ENCODE data around the gene MYO3B.
A peak's percentile ranks its signal among the peaks of the same experiment; 100 is the strongest.

The MYO3B gene

GRCh38 chr2:170639635-170640034 lies 461.7 kb downstream of the MYO3B start:
- Histone ChIP-seq H3K79me2 (ENCODE audit: control insufficient read depth, insufficient read depth, low read length) (no peaks in the 10 kb centered on the region), H3K56ac (ENCODE audit: low read length) (no peak overlapping the region), H3K4me3 (ENCODE audit: low read length) (no peak overlapping the region), H3K27ac (ENCODE audit: low read depth, low read length) (no peak overlapping the region), H3K4me2 (ENCODE audit: low read length) (no peak overlapping the region), H3K27me3 (ENCODE audit: insufficient read depth, low read length, poor library complexity) (no peaks in the 10 kb centered on the region), H3K4me1 (ENCODE audit: control insufficient read depth, low read depth, low read length) (peaks cover 6% of the 10 kb centered on the region), H3K79me1 (ENCODE audit: low read length) (no peaks in the 10 kb centered on the region), H2BK120ac (ENCODE audit: low read depth, low read length) (no peak overlapping the region), H2BK15ac (replicated peaks; ENCODE audit: low read depth) (no peak overlapping the region), H3K36me3 (ENCODE audit: control insufficient read depth, insufficient read depth, low read length) (no peaks in the 10 kb centered on the region), H3K4ac (ENCODE audit: low read depth, low read length) (no peak overlapping the region), H4K5ac (ENCODE audit: low read length) (no peak overlapping the region), H2BK5ac (ENCODE audit: low read length) (no peak overlapping the region), H4K8ac (ENCODE audit: low read depth, low read length) (no peak overlapping the region), H2AK5ac (ENCODE audit: low read length) (no peak overlapping the region), H3K18ac (ENCODE audit: low read length) (no peak overlapping the region), H3K9ac (ENCODE audit: low read length) (no peak overlapping the region), H3K23ac (ENCODE audit: low read length) (no peak overlapping the region)
- no peak for DNase-seq
- WGBS (ENCODE audit: extremely low coverage, insufficient coverage, low lambda C conversion rate), result no CpG with 5 or more reads among the region's 3 CpGs

GRCh38 chr2:170641961-170642360 lies 464.0 kb downstream of the MYO3B start:
- no CpG with 5 or more reads among the region's 4 CpGs for WGBS (ENCODE audit: extremely low coverage, insufficient coverage, low lambda C conversion rate)

GRCh38 chr2:170643346-170643745 lies 465.4 kb downstream of the MYO3B start:
- no peak for DNase-seq
- no peak overlapping the region for H3K18ac ChIP-seq (ENCODE audit: low read length)
- WGBS (ENCODE audit: extremely low coverage, insufficient coverage, low lambda C conversion rate), result no CpG with 5 or more reads among the region's 2 CpGs

More at GRCh38 chr2:170641961-170642360, 464.0 kb downstream of the MYO3B start:
- Histone ChIP-seq H3K4ac (ENCODE audit: low read depth, low read length) (no peak overlapping the region), H2BK5ac (ENCODE audit: low read length) (no peak overlapping the region), H2AK5ac (ENCODE audit: low read length) (no peak overlapping the region), H3K27me3 (ENCODE audit: insufficient read depth, low read length, poor library complexity) (no peaks in the 10 kb centered on the region), H3K36me3 (ENCODE audit: control insufficient read depth, insufficient read depth, low read length) (no peaks in the 10 kb centered on the region), H4K8ac (ENCODE audit: low read depth, low read length) (no peak overlapping the region), H4K5ac (ENCODE audit: low read length) (no peak overlapping the region), H2BK15ac (replicated peaks; ENCODE audit: low read depth) (no peak overlapping the region), H3K9ac (ENCODE audit: low read length) (no peak overlapping the region), H3K79me2 (ENCODE audit: control insufficient read depth, insufficient read depth, low read length) (no peaks in the 10 kb centered on the region), H3K4me1 (ENCODE audit: control insufficient read depth, low read depth, low read length) (peaks cover 6% of the 10 kb centered on the region), H3K18ac (ENCODE audit: low read length) (no peak overlapping the region), H3K4me3 (ENCODE audit: low read length) (no peak overlapping the region), H3K56ac (ENCODE audit: low read length) (no peak overlapping the region), H3K79me1 (ENCODE audit: low read length) (no peaks in the 10 kb centered on the region), H3K4me2 (ENCODE audit: low read length) (no peak overlapping the region), H3K23ac (ENCODE audit: low read length) (no peak overlapping the region), H2BK120ac (ENCODE audit: low read depth, low read length) (no peak overlapping the region), H3K27ac (ENCODE audit: low read depth, low read length) (no peak overlapping the region)
- DNase-seq, result no peak

GRCh38 chr2:170647741-170648436 lies 469.9 kb downstream of the MYO3B start:
- Histone ChIP-seq H3K9ac (ENCODE audit: low read length) (no peak overlapping the region), H3K56ac (ENCODE audit: low read length) (no peak overlapping the region), H3K4me3 (ENCODE audit: low read length) (no peak overlapping the region), H2BK15ac (replicated peaks; ENCODE audit: low read depth) (no peak overlapping the region), H3K18ac (ENCODE audit: low read length) (no peak overlapping the region), H4K5ac (ENCODE audit: low read length) (no peak overlapping the region), H2BK120ac (ENCODE audit: low read depth, low read length) (no peak overlapping the region), H2AK5ac (ENCODE audit: low read length) (no peak overlapping the region), H3K23ac (ENCODE audit: low read length) (no peak overlapping the region), H3K4ac (ENCODE audit: low read depth, low read length) (no peak overlapping the region), H4K8ac (ENCODE audit: low read depth, low read length) (no peak overlapping the region), H3K4me1 (ENCODE audit: control insufficient read depth, low read depth, low read length) (peaks cover 5% of the 10 kb centered on the region), H3K4me2 (ENCODE audit: low read length) (no peak overlapping the region), H2BK5ac (ENCODE audit: low read length) (no peak overlapping the region), H3K79me1 (ENCODE audit: low read length) (no peaks in the 10 kb centered on the region), H3K79me2 (ENCODE audit: control insufficient read depth, insufficient read depth, low read length) (no peaks in the 10 kb centered on the region), H3K27me3 (ENCODE audit: insufficient read depth, low read length, poor library complexity) (no peaks in the 10 kb centered on the region), H3K36me3 (ENCODE audit: control insufficient read depth, insufficient read depth, low read length) (no peaks in the 10 kb centered on the region), H3K27ac (ENCODE audit: low read depth, low read length) (no peak overlapping the region)
- no CpG with 5 or more reads among the region's 8 CpGs for WGBS (ENCODE audit: extremely low coverage, insufficient coverage, low lambda C conversion rate)
- no peak for DNase-seq

More at GRCh38 chr2:170643346-170643745, 465.4 kb downstream of the MYO3B start:
- Histone ChIP-seq H3K4me3 (ENCODE audit: low read length) (no peak overlapping the region), H3K23ac (ENCODE audit: low read length) (no peak overlapping the region), H3K36me3 (ENCODE audit: control insufficient read depth, insufficient read depth, low read length) (no peaks in the 10 kb centered on the region), H3K79me2 (ENCODE audit: control insufficient read depth, insufficient read depth, low read length) (no peaks in the 10 kb centered on the region), H4K5ac (ENCODE audit: low read length) (no peak overlapping the region), H3K4me1 (ENCODE audit: control insufficient read depth, low read depth, low read length) (peaks cover 5% of the 10 kb centered on the region), H2AK5ac (ENCODE audit: low read length) (no peak overlapping the region), H3K9ac (ENCODE audit: low read length) (no peak overlapping the region), H3K56ac (ENCODE audit: low read length) (no peak overlapping the region), H3K79me1 (ENCODE audit: low read length) (no peaks in the 10 kb centered on the region), H4K8ac (ENCODE audit: low read depth, low read length) (no peak overlapping the region), H2BK120ac (ENCODE audit: low read depth, low read length) (no peak overlapping the region), H2BK15ac (replicated peaks; ENCODE audit: low read depth) (no peak overlapping the region), H3K27ac (ENCODE audit: low read depth, low read length) (no peak overlapping the region), H3K4ac (ENCODE audit: low read depth, low read length) (no peak overlapping the region), H3K4me2 (ENCODE audit: low read length) (no peak overlapping the region), H2BK5ac (ENCODE audit: low read length) (no peak overlapping the region), H3K27me3 (ENCODE audit: insufficient read depth, low read length, poor library complexity) (no peaks in the 10 kb centered on the region)

- Histone ChIP-seq H3K4me1 (ENCODE audit: control insufficient read depth, low read depth, low read length) (peaks cover 5% of the 10 kb centered on the region), H3K23ac (ENCODE audit: low read length) (no peak overlapping the region), H3K27me3 (ENCODE audit: insufficient read depth, low read length, poor library complexity) (no peaks in the 10 kb centered on the region), H3K4me2 (ENCODE audit: low read length) (no peak overlapping the region), H3K27ac (ENCODE audit: low read depth, low read length) (no peak overlapping the region), H3K9ac (ENCODE audit: low read length) (no peak overlapping the region), H3K56ac (ENCODE audit: low read length) (peak overlapping the region; percentile 8), H3K36me3 (ENCODE audit: control insufficient read depth, insufficient read depth, low read length) (no peaks in the 10 kb centered on the region), H3K18ac (ENCODE audit: low read length) (no peak overlapping the region), H2BK120ac (ENCODE audit: low read depth, low read length) (no peak overlapping the region), H4K8ac (ENCODE audit: low read depth, low read length) (no peak overlapping the region), H2AK5ac (ENCODE audit: low read length) (no peak overlapping the region), H3K4ac (ENCODE audit: low read depth, low read length) (no peak overlapping the region), H3K79me2 (ENCODE audit: control insufficient read depth, insufficient read depth, low read length) (no peaks in the 10 kb centered on the region), H4K5ac (ENCODE audit: low read length) (no peak overlapping the region), H2BK5ac (ENCODE audit: low read length) (no peak overlapping the region), H3K4me3 (ENCODE audit: low read length) (no peak overlapping the region), H2BK15ac (replicated peaks; ENCODE audit: low read depth) (no peak overlapping the region), H3K79me1 (ENCODE audit: low read length) (no peaks in the 10 kb centered on the region)
- no CpG with 5 or more reads among the region's 9 CpGs for WGBS (ENCODE audit: extremely low coverage, insufficient coverage, low lambda C conversion rate)
- peak; percentile 29 for DNase-seq
Observed at GRCh38 chr2:170651624-170652325, 473.8 kb downstream of the MYO3B start.
